Endothelial cell of umbilical vein (primary cell): ENCODE results near the gene TRPM3.
A peak's percentile ranks its signal among the peaks of the same experiment; 100 is the strongest.

Experiments
- EZH2 ChIP-seq: IDR thresholded peaks from 2 replicates; pipeline ENCODE4 v1.6.1; 2012; ENCODE audit warnings: borderline replicate concordance, low read depth, mild to moderate bottlenecking, moderate library complexity, low read length, inconsistent platforms; ENCODE audit not compliant: severe bottlenecking
- FOS ChIP-seq: IDR thresholded peaks from 2 replicates; pipeline ENCODE4 v1.6.1; 2011; ENCODE audit warnings: mild to moderate bottlenecking, low read length, moderate library complexity, borderline replicate concordance; ENCODE audit not compliant: insufficient read depth
- MYC ChIP-seq: IDR thresholded peaks from one replicate; pipeline ENCODE4 v1.6.1; 2011; ENCODE audit warnings: mild to moderate bottlenecking, low read depth, low read length
- POLR2A ChIP-seq: IDR thresholded peaks from 2 replicates; pipeline ENCODE4 v1.6.1; 2012; ENCODE audit warnings: low read depth, mild to moderate bottlenecking, control low read depth, low read length
- POLR2AphosphoS5 ChIP-seq: IDR thresholded peaks from 2 replicates; pipeline ENCODE4 v1.6.1; 2012; ENCODE audit warnings: low read depth, mild to moderate bottlenecking, control low read depth, low read length, moderate library complexity; ENCODE audit not compliant: insufficient read depth
- TF ChIP-seq, protein P1 (sequence below), 2 donors: IDR thresholded peaks; 1 replicate in 1 of 2; 2 replicates in 1 of 2; pipeline ENCODE4 v1.5.1; 2011; ENCODE audit warnings: low read length in 2 of 2, mild to moderate bottlenecking in 2 of 2, moderate library complexity in 2 of 2, control low read depth in 1 of 2, inconsistent platforms in 1 of 2, low read depth in 1 of 2; ENCODE audit not compliant: insufficient read depth in 1 of 2; ENCODE audit errors: extremely low read depth in 1 of 2
- TF ChIP-seq, protein P2 (sequence below): IDR thresholded peaks from 2 replicates; pipeline ENCODE4 v1.6.1; 2011; ENCODE audit not compliant: insufficient read depth, insufficient read length

DNA sequence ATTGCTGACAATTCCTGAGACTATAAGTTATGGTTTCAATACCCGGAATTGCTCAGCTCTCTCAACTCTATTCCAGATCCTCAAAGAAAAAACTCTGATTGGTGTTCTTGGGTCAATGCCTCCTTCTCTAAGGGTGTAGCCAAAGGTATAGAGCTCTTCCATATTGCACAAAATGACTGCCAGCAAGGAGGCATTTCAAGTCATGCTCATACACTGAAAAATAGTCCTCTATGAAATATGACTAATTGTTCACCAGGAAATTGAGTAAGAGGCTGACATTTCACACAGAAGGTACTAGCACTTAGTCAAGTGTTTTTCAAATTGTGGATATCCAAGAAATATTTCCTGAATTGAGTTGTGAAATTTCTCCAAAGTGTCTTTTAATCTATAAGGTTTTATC, 595.9 kb downstream of the TRPM3 start:
- TF ChIP-seq POLR2AphosphoS5 (no peak), EZH2 (no peak), POLR2A (no peak), FOS (peak; percentile 87), MYC (no peak)
- TF ChIP-seq, protein P1, sequence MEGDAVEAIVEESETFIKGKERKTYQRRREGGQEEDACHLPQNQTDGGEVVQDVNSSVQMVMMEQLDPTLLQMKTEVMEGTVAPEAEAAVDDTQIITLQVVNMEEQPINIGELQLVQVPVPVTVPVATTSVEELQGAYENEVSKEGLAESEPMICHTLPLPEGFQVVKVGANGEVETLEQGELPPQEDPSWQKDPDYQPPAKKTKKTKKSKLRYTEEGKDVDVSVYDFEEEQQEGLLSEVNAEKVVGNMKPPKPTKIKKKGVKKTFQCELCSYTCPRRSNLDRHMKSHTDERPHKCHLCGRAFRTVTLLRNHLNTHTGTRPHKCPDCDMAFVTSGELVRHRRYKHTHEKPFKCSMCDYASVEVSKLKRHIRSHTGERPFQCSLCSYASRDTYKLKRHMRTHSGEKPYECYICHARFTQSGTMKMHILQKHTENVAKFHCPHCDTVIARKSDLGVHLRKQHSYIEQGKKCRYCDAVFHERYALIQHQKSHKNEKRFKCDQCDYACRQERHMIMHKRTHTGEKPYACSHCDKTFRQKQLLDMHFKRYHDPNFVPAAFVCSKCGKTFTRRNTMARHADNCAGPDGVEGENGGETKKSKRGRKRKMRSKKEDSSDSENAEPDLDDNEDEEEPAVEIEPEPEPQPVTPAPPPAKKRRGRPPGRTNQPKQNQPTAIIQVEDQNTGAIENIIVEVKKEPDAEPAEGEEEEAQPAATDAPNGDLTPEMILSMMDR (IDR thresholded peaks at IDR 0.05; ENCODE audit: extremely low read depth in 1 of 2, insufficient read depth in 1 of 2, low read depth in 1 of 2, low read length in 2 of 2), result no peak
- TF ChIP-seq, protein P2, sequence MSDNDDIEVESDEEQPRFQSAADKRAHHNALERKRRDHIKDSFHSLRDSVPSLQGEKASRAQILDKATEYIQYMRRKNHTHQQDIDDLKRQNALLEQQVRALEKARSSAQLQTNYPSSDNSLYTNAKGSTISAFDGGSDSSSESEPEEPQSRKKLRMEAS, result no peak
